Measurements from ENCODE around the gene TNFRSF8.
A peak's percentile ranks its signal among the peaks of the same experiment; 100 is the strongest.

Gene TNFRSF8

GRCh38 chr1:12059722-12060464 lies 3.2 kb upstream of the TNFRSF8 start:
- DNase-seq (ENCODE audit: low spot score): no peak

GRCh38 chr1:12060500-12060899 lies 2.6 kb upstream of the TNFRSF8 start:
- DNase-seq (ENCODE audit: low spot score): no peak

- DNase-seq (ENCODE audit: low spot score): no peak
These were observed 1.2 kb downstream of the TNFRSF8 start for GRCh38 chr1:12064073-12064969.

DNA sequence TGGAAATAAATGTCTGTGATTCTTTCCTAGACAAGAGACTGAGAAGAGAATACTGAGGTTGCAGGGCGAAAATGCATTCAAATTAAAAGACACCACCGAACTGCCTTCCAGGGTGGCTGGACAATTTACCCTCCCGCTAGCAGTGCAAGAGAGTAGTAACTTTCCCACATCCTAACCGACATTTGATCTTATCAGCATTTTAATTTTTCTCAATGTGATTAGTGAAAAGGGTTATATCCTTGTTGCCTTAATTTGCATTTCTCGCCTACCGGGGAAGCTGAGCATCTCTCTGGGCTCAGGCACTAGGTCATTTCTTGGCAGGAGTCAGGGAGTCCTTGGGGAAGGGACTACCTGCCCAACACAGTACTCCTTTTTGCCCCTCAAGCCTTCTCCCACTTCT lies 2.8 kb downstream of the TNFRSF8 start:
- no peak for DNase-seq (ENCODE audit: low spot score)

- DNase-seq (ENCODE audit: low spot score): peak; percentile 65
These were observed 5.1 kb downstream of the TNFRSF8 start for GRCh38 chr1:12067900-12068821.

DNA sequence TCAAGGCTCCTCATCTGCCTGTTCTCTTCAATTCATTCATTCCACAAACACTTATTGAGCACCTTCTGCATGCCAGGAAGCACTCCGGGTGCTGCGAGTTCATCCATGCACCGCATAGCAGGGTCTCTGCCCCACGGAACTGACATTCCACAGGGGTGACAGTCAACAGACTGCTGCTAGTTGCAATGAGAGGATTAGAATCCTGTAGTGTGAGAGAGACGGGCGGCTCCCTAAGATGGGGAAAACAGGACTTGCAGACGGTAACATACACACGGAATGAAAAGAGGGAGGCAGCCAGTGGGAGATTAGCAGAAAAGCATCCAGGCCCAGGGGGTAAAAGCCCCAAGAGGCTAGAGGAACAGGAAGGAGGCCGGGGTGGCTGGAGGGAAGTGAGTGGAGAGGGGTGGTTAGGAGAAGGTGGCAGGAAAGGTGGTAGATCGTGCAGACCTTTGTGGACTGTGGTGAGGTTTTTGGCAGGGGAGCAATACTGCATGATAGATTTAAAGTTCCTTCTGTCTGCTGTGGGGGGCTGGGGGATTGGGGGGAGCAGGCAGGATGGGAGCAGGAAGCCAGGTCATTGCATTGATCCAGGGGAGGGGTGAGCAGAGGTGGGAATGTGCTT lies 6.6 kb downstream of the TNFRSF8 start:
- DNase-seq (ENCODE audit: low spot score): no peak

DNA sequence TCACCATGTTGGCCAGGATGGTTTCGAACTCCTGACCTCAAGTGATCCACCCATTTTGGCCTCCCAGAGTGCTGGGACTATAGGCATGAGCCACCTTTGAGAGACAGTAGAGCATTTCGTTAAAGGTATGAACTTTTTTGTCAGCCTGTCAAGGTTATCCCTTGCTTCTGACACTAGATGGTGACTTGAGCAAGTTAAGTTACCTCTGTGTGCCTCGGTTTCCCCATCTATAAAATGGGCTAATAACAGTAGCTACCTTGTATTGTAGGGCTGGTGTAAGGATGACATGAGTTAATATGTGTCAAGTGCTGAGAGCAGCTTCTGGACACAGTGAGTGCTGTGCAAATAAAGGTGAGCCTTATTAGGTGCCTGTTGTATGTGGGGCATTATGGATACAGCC lies 8.8 kb downstream of the TNFRSF8 start:
- no peak for DNase-seq (ENCODE audit: low spot score)

DNA sequence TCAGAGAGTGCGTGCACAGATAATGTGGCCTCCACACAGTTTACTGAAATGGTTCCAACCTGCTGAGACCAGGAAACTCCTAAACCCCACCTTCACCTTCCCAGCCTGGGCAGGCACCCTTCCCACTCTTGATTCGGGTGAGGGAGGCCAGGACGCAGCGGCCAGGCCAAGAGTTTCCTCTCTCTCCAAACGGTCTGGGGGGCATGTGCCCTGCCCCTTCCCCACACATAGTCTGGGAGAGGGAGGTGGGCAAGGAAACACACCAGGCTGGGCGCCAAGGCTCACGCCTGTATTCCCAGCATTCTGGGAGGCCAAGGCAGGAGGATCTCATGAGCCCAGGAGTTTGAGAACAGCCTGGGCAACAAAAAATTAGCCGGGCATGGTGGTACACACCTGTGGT lies 9.6 kb downstream of the TNFRSF8 start:
- no peak for DNase-seq (ENCODE audit: low spot score)

DNA sequence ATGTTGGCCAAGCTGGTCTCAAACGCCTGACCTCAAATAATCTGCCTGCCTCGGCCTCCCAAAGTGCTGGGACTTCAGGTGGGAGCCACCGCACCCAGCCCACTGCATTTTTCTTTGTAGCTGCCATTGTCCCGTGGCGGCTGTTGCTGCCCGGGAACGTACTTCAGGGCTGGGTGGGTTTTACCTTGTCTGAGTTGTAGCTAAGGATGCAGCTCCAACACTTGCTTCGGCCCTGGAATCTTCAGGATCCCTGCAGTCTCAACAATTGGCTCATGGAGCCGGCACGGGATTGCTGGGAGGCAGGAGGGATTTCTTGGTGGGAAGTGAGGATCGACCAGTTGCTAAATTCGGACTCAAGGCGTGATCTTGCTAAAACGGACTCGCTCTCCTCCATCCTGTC lies 10.7 kb downstream of the TNFRSF8 start:
- no peak for DNase-seq (ENCODE audit: low spot score)

GRCh38 chr1:12075195-12076114 lies 12.4 kb downstream of the TNFRSF8 start:
- DNase-seq (ENCODE audit: low spot score): peak; percentile 71

GRCh38 chr1:12076425-12077005 lies 13.4 kb downstream of the TNFRSF8 start:
- no peak for DNase-seq (ENCODE audit: low spot score)

- no peak for DNase-seq (ENCODE audit: low spot score)
These were observed 15.5 kb downstream of the TNFRSF8 start for GRCh38 chr1:12078575-12078937.

GRCh38 chr1:12078938-12079861 lies 16.1 kb downstream of the TNFRSF8 start:
- peak; percentile 83 for DNase-seq (ENCODE audit: low spot score)

DNA sequence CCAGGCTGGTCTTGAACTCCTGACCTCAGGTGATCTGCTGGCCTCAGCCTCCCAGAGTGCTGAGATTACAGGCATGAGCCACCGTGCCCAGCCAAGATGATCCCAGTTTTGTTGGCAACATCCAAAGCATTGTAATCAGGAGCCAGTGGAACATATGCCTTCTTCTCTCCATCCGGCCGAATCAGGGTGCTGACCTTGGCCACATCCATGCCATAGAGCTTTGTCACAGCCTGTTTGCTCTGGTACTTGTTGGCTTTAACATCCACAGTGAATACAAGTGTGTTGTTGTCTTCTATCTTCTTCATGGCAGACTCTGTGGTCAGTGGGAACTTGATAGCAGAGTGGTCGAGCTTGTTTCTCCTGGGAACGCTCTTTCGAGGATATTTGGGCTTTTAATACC lies 17.1 kb downstream of the TNFRSF8 start:
- no peak for DNase-seq (ENCODE audit: low spot score)

DNA sequence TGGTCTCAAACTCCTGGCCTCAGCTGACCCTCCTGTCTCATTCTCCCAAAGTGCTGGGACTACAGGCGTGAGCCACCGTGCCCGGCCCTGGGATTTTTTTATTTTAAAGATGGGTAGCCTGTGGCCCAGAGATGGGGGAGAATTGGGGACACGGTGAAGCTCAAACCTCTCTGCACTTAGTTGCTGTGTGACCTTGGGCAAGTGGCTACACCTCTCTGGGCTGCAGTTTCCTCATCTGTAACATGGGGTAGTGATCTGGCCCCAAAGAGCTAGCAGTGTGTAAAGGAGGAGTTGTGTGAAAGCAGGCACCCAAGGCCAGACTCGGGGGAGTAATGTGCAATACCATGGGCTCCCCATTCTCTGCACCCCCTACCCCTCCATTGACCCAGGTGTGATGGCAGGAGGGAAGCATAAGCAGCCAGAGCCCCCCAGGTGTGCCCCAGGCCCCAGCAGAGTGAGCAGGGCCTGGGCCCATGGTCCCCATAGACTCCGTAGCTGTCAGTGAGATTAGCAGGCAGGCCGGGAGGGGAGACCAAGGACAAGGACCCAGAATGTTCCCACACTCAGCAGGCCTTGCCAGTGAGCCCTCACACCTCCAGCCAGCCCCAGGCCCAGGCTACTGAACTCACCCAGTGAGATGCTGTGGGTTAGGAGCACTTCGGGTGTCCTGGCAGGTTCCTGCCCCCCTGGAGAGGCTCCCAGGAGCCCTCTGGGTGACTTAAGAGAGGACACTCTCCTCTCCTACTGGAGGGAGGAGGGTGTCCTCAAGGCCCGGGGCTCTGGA lies 17.9 kb downstream of the TNFRSF8 start:
- no peak for DNase-seq (ENCODE audit: low spot score)

- no peak for DNase-seq (ENCODE audit: low spot score)
These were observed 18.7 kb downstream of the TNFRSF8 start for GRCh38 chr1:12081648-12082396.

GRCh38 chr1:12082988-12083387 lies 19.9 kb downstream of the TNFRSF8 start:
- DNase-seq (ENCODE audit: low spot score): no peak

GRCh38 chr1:12083766-12084165 lies 20.7 kb downstream of the TNFRSF8 start:
- DNase-seq (ENCODE audit: low spot score): peak; percentile 51
